GM21528 (cell line): ENCODE results near the gene NOX3.

Source experiments
- ATAC-seq: cut with Tn5 transposase; IDR thresholded peaks from one replicate; pipeline ENCODE4 v1.9.1; 2021; ENCODE audit warnings: mild to moderate bottlenecking, moderate library complexity; ENCODE audit not compliant: unreplicated experiment, low FRiP score

NOX3 gene

GRCh38 chr6:155404937-155405336 lies 50.7 kb downstream of the NOX3 start:
- no peak for ATAC-seq

- no peak for ATAC-seq
Observed at GRCh38 chr6:155402656-155403304, 52.9 kb downstream of the NOX3 start.

GRCh38 chr6:155400654-155400965 lies 55.0 kb downstream of the NOX3 start:
- ATAC-seq: no peak

- ATAC-seq: no peak
Observed at GRCh38 chr6:155399745-155400653, 55.6 kb downstream of the NOX3 start.

- ATAC-seq: no peak
Observed at GRCh38 chr6:155399062-155399744, 56.4 kb downstream of the NOX3 start.

- no peak for ATAC-seq
Observed at GRCh38 chr6:155398701-155399061, 57.0 kb downstream of the NOX3 start.

GRCh38 chr6:155398221-155398620 lies 57.4 kb downstream of the NOX3 start:
- ATAC-seq: no peak

- ATAC-seq: no peak
Observed at GRCh38 chr6:155397172-155397705, 58.4 kb downstream of the NOX3 start.

GRCh38 chr6:155396605-155397004 lies 59.0 kb downstream of the NOX3 start:
- ATAC-seq: no peak

GRCh38 chr6:155395339-155395738 lies 60.3 kb downstream of the NOX3 start:
- no peak for ATAC-seq

- no peak for ATAC-seq
Observed at GRCh38 chr6:155389130-155389529, 66.5 kb downstream of the NOX3 start.

GRCh38 chr6:155388591-155388990 lies 67.0 kb downstream of the NOX3 start:
- no peak for ATAC-seq

- no peak for ATAC-seq
Observed at GRCh38 chr6:155387481-155387880, 68.2 kb downstream of the NOX3 start.

GRCh38 chr6:155384321-155384952 lies 71.2 kb downstream of the NOX3 start:
- no peak for ATAC-seq

GRCh38 chr6:155383913-155384312 lies 71.7 kb downstream of the NOX3 start:
- no peak for ATAC-seq

- ATAC-seq: no peak
Observed at GRCh38 chr6:155382338-155382685, 73.3 kb downstream of the NOX3 start.

GRCh38 chr6:155381673-155382337 lies 73.8 kb downstream of the NOX3 start:
- ATAC-seq: no peak

GRCh38 chr6:155380666-155381332 lies 74.8 kb downstream of the NOX3 start:
- no peak for ATAC-seq

GRCh38 chr6:155378724-155379123 lies 76.9 kb downstream of the NOX3 start:
- ATAC-seq: no peak

- no peak for ATAC-seq
Observed at GRCh38 chr6:155378276-155378675, 77.4 kb downstream of the NOX3 start.
